DOHH2 (cell line): Measurements from ENCODE around the gene PATL2.

Experiments
- H3F3A ChIP-seq: fragments of 200-600 bp; sonication (generic), shearing (Covaris generic); 2 replicates; pipeline ENCODE4 v1.6.0; 2016; ENCODE audit warnings: antibody characterized with exemption, mild to moderate bottlenecking; ENCODE audit not compliant: control insufficient read depth, insufficient read depth
- H3K27ac ChIP-seq: fragments of 200-600 bp; sonication (generic); 2 replicates; pipeline ENCODE4 v1.5.1; 2014; ENCODE audit warnings: low read depth, mild to moderate bottlenecking, low read length, moderate library complexity
- H3K27me3 ChIP-seq: fragments of 200-600 bp; sonication (generic); 2 replicates; pipeline ENCODE4 v1.6.1; 2014; ENCODE audit warnings: mild to moderate bottlenecking, low read length, mixed read lengths; ENCODE audit not compliant: control insufficient read depth
- H3K36me3 ChIP-seq: fragments of 200-600 bp; sonication (generic); 2 replicates; pipeline ENCODE4 v1.6.1; 2014; ENCODE audit warnings: mild to moderate bottlenecking, low read length, moderate library complexity, mixed read lengths; ENCODE audit not compliant: control insufficient read depth
- H3K4me1 ChIP-seq: fragments of 200-600 bp; sonication (generic); 2 replicates; pipeline ENCODE4 v1.6.1; 2014; ENCODE audit warnings: mild to moderate bottlenecking, low read length, mixed read lengths; ENCODE audit not compliant: control insufficient read depth
- H3K4me2 ChIP-seq: fragments of 200-600 bp; sonication (generic); 2 replicates; pipeline ENCODE4 v1.6.0; 2014; ENCODE audit warnings: mild to moderate bottlenecking, low read length, moderate library complexity
- H3K4me3 ChIP-seq: fragments of 200-600 bp; sonication (generic); 2 replicates; pipeline ENCODE4 v1.5.1; 2014; ENCODE audit warnings: mild to moderate bottlenecking, low read length, mixed read lengths
- H3K79me2 ChIP-seq: fragments of 200-600 bp; sonication (generic); 2 replicates; pipeline ENCODE4 v1.6.1; 2014; ENCODE audit warnings: mild to moderate bottlenecking, low read length, mixed read lengths; ENCODE audit not compliant: control insufficient read depth
- H3K9me2 ChIP-seq: fragments of 200-600 bp; sonication (generic); replicated peaks from 2 replicates; pipeline ENCODE4 v1.6.1; 2014; ENCODE audit warnings: mild to moderate bottlenecking, low read length, mixed read lengths; ENCODE audit not compliant: control insufficient read depth
- H3K9me3 ChIP-seq: fragments of 200-600 bp; sonication (generic); 2 replicates; pipeline ENCODE4 v1.6.1; 2014; ENCODE audit warnings: antibody characterized with exemption, low read length, mixed read lengths; ENCODE audit not compliant: control insufficient read depth, insufficient read depth
- H4K20me1 ChIP-seq: fragments of 200-600 bp; sonication (generic); 2 replicates; pipeline ENCODE4 v1.6.0; 2014; ENCODE audit warnings: low read depth, mild to moderate bottlenecking, antibody characterized with exemption, low read length, moderate library complexity; ENCODE audit not compliant: control insufficient read depth, insufficient read depth
- EZH2phosphoT487 ChIP-seq: fragments of 200-600 bp; sonication (generic); IDR thresholded peaks from 2 replicates; pipeline ENCODE4 v1.6.1; 2017; ENCODE audit warnings: borderline replicate concordance, mild to moderate bottlenecking, antibody characterized with exemption, low read length, moderate library complexity, mixed read lengths
- TF ChIP-seq, protein P1 (sequence below): fragments of 200-600 bp; sonication (generic); IDR thresholded peaks from one replicate; pipeline ENCODE4 v1.5.1; 2014; ENCODE audit warnings: antibody characterized with exemption, mild to moderate bottlenecking, low read depth, low read length; ENCODE audit not compliant: poor library complexity, severe bottlenecking

Gene PATL2

GRCh38 chr15:44670087-44670950 lies 40.8 kb downstream of the PATL2 start:
- Histone ChIP-seq H3K4me2 (no peak overlapping the region), H3K36me3 (no peaks in the 10 kb centered on the region), H3K27ac (no peak overlapping the region), H3K4me1 (peaks cover 24% of the 10 kb centered on the region), H3K27me3 (no peaks in the 10 kb centered on the region), H3K9me2 (no peaks in the 10 kb centered on the region), H3K79me2 (no peaks in the 10 kb centered on the region), H3K4me3 (no peak overlapping the region), H3K9me3 (no peaks in the 10 kb centered on the region), H3F3A (no peaks in the 10 kb centered on the region), H4K20me1 (no peaks in the 10 kb centered on the region)
- TF ChIP-seq, protein P1, sequence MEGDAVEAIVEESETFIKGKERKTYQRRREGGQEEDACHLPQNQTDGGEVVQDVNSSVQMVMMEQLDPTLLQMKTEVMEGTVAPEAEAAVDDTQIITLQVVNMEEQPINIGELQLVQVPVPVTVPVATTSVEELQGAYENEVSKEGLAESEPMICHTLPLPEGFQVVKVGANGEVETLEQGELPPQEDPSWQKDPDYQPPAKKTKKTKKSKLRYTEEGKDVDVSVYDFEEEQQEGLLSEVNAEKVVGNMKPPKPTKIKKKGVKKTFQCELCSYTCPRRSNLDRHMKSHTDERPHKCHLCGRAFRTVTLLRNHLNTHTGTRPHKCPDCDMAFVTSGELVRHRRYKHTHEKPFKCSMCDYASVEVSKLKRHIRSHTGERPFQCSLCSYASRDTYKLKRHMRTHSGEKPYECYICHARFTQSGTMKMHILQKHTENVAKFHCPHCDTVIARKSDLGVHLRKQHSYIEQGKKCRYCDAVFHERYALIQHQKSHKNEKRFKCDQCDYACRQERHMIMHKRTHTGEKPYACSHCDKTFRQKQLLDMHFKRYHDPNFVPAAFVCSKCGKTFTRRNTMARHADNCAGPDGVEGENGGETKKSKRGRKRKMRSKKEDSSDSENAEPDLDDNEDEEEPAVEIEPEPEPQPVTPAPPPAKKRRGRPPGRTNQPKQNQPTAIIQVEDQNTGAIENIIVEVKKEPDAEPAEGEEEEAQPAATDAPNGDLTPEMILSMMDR: no peak
- no peak for TF ChIP-seq EZH2phosphoT487

- H3K4me2 ChIP-seq: no peak overlapping the region
- H3K27me3 ChIP-seq: no peaks in the 10 kb centered on the region
- no peaks in the 10 kb centered on the region for H3K9me3 ChIP-seq
- no peaks in the 10 kb centered on the region for H3K9me2 ChIP-seq
- no peaks in the 10 kb centered on the region for H3K36me3 ChIP-seq
- peaks cover 30% of the 10 kb centered on the region for H3K4me1 ChIP-seq
- H3K4me3 ChIP-seq: no peak overlapping the region
- H3F3A ChIP-seq: no peaks in the 10 kb centered on the region
- TF ChIP-seq EZH2phosphoT487: no peak
- TF ChIP-seq, protein P1: no peak
- H4K20me1 ChIP-seq: no peaks in the 10 kb centered on the region
- H3K79me2 ChIP-seq: no peaks in the 10 kb centered on the region
- H3K27ac ChIP-seq: no peak overlapping the region
Measured at GRCh38 chr15:44668921-44669320, 42.2 kb downstream of the PATL2 start.

DNA sequence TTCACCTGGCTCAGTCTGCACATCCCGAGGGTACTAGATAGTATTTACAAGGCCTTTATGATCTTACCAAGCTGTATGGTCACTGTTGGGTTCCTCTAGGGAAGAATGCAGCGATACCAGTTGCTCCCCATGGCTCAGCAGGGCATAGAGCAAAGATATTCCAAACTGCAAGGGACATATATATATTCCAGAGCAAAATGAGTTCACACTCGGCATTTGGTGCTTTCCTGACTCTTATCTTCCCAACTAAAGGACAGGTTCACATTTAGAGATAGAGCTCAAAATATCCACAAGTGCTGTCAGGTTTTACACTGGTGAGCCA lies 44.1 kb downstream of the PATL2 start:
- TF ChIP-seq EZH2phosphoT487: no peak
- TF ChIP-seq, protein P1: no peak
- peaks cover 38% of the 10 kb centered on the region for H3K4me1 ChIP-seq
- H3K27ac ChIP-seq: no peak overlapping the region
- no peak overlapping the region for H3K4me2 ChIP-seq
- H3F3A ChIP-seq: peaks cover 4% of the 10 kb centered on the region; the same call in 1 of the 2 replicates
- H3K79me2 ChIP-seq: peaks cover 12% of the 10 kb centered on the region
- no peaks in the 10 kb centered on the region for H4K20me1 ChIP-seq
- peaks cover 6% of the 10 kb centered on the region for H3K36me3 ChIP-seq
- H3K9me3 ChIP-seq: no peaks in the 10 kb centered on the region
- no peaks in the 10 kb centered on the region for H3K9me2 ChIP-seq
- no peaks in the 10 kb centered on the region for H3K27me3 ChIP-seq
- no peak overlapping the region for H3K4me3 ChIP-seq
